Vagina (tissue), 2 donors: ENCODE measurements around the gene ALDH1B1. TPM values are rescaled to one million over a fixed set of nuclear protein-coding genes. Genes with fewer than 3 reads are reported as not detected.
A peak's percentile ranks its signal among the peaks of the same experiment; 100 is the strongest.

Experiments used
- DNase-seq, 2 donors: peaks; one replicate each; pipeline ENCODE4 v3.0.0-alpha.2; 2017; ENCODE audit errors: extremely low spot score in 2 of 2
- H3K27ac ChIP-seq: fragments of 200-600 bp; sonication (generic); one replicate; pipeline ENCODE4 v1.5.1; 2019
- H3K27me3 ChIP-seq: fragments of 200-600 bp; sonication (generic); one replicate; pipeline ENCODE4 v1.5.1; 2019
- H3K36me3 ChIP-seq, 2 donors: fragments of 200-600 bp; sonication (generic); one replicate each; pipeline ENCODE4 v1.5.1; 2017 to 2019
- H3K4me1 ChIP-seq: fragments of 200-600 bp; sonication (generic); one replicate; pipeline ENCODE4 v1.5.1; 2019
- H3K4me3 ChIP-seq, 2 donors: fragments of 200-600 bp; sonication (generic); 1 replicate in 1 of 2; 2 replicates in 1 of 2; pipeline ENCODE4 v1.5.1; 2016 to 2019
- H3K9me3 ChIP-seq: fragments of 200-600 bp; sonication (generic); one replicate; pipeline ENCODE4 v1.5.1; 2019
- POLR2A ChIP-seq, 2 donors: fragments of 450-650 bp; IDR thresholded peaks; one replicate each; pipeline ENCODE4 v1.6.1; 2017; ENCODE audit warnings: antibody characterized with exemption in 2 of 2, mild to moderate bottlenecking in 2 of 2, moderate library complexity in 2 of 2
- POLR2AphosphoS5 ChIP-seq, 2 donors: sonication (generic); formaldehyde crosslinking; IDR thresholded peaks; one replicate each; pipeline ENCODE4 v1.9.0; 2017; ENCODE audit warnings: antibody characterized with exemption in 2 of 2, mild to moderate bottlenecking in 2 of 2, low read depth in 1 of 2; ENCODE audit not compliant: insufficient read depth in 1 of 2
- intact Hi-C: fragments of 100-400 bp; cut with DNase I; formaldehyde crosslinking; loops from one replicate; pipeline ENCODE4 v1.15.1; 2023
- total RNA-seq: library from RNA; depleted of rRNA; stranded (reverse); fragments of >200 nt; gene quantifications from one replicate; pipeline ENCODE4 v1.2.3, GENCODE V29; 2016
- TF ChIP-seq, protein P1 (sequence below), 3 experiments: fragments of 450-650 bp in 2 of 3; fragments of 200-600 bp in 1 of 3; sonication (generic) in 1 of 3; IDR thresholded peaks; one replicate each; pipeline ENCODE4 v1.5.1; 2017 to 2019; ENCODE audit warnings: antibody characterized with exemption in 3 of 3, mild to moderate bottlenecking in 2 of 3, moderate library complexity in 2 of 3

Gene ALDH1B1
- total RNA-seq, 1 donor from 2014 or later: 13.3 TPM

- no peaks in the 10 kb centered on the region for H3K9me3 ChIP-seq
- intact Hi-C loops: no loop called here
- no peaks in the 10 kb centered on the region for H3K4me1 ChIP-seq
- TF ChIP-seq, protein P1, sequence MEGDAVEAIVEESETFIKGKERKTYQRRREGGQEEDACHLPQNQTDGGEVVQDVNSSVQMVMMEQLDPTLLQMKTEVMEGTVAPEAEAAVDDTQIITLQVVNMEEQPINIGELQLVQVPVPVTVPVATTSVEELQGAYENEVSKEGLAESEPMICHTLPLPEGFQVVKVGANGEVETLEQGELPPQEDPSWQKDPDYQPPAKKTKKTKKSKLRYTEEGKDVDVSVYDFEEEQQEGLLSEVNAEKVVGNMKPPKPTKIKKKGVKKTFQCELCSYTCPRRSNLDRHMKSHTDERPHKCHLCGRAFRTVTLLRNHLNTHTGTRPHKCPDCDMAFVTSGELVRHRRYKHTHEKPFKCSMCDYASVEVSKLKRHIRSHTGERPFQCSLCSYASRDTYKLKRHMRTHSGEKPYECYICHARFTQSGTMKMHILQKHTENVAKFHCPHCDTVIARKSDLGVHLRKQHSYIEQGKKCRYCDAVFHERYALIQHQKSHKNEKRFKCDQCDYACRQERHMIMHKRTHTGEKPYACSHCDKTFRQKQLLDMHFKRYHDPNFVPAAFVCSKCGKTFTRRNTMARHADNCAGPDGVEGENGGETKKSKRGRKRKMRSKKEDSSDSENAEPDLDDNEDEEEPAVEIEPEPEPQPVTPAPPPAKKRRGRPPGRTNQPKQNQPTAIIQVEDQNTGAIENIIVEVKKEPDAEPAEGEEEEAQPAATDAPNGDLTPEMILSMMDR (IDR thresholded peaks at IDR 0.05): no peak
- no peak for TF ChIP-seq POLR2A (IDR thresholded peaks at IDR 0.05)
- TF ChIP-seq POLR2AphosphoS5 (IDR thresholded peaks at IDR 0.05; ENCODE audit: insufficient read depth in 1 of 2, low read depth in 1 of 2): no peak
- H3K27me3 ChIP-seq: no peaks in the 10 kb centered on the region
- no peak for DNase-seq
- H3K27ac ChIP-seq: no peak overlapping the region
- H3K4me3 ChIP-seq: no peak overlapping the region
- no peaks in the 10 kb centered on the region for H3K36me3 ChIP-seq
These were observed 6.1 kb upstream of the ALDH1B1 start for GRCh38 chr9:38386319-38386895.

GRCh38 chr9:38387066-38387465 is 5.4 kb upstream of the ALDH1B1 start:
- no peak overlapping the region for H3K27ac ChIP-seq
- peaks cover 3% of the 10 kb centered on the region for H3K4me1 ChIP-seq
- TF ChIP-seq POLR2A (IDR thresholded peaks at IDR 0.05) (no peak), POLR2AphosphoS5 (IDR thresholded peaks at IDR 0.05; ENCODE audit: insufficient read depth in 1 of 2, low read depth in 1 of 2) (no peak)
- TF ChIP-seq, protein P1 (IDR thresholded peaks at IDR 0.05): no peak
- H3K4me3 ChIP-seq: no peak overlapping the region
- H3K36me3 ChIP-seq: no peaks in the 10 kb centered on the region
- intact Hi-C loops: no loop called here
- H3K27me3 ChIP-seq: no peaks in the 10 kb centered on the region
- no peaks in the 10 kb centered on the region for H3K9me3 ChIP-seq
- no peak for DNase-seq

- H3K27ac ChIP-seq: peak overlapping the region; percentile 33
- peaks cover 8% of the 10 kb centered on the region for H3K4me1 ChIP-seq
- H3K27me3 ChIP-seq: no peaks in the 10 kb centered on the region
- TF ChIP-seq, protein P1 (IDR thresholded peaks at IDR 0.05): no peak
- no peak for DNase-seq
- H3K9me3 ChIP-seq: no peaks in the 10 kb centered on the region
- H3K4me3 ChIP-seq: no peak overlapping the region
- no peaks in the 10 kb centered on the region for H3K36me3 ChIP-seq
- intact Hi-C loops: no loop called here
These were observed 4.8 kb upstream of the ALDH1B1 start for GRCh38 chr9:38387751-38388150.

DNA sequence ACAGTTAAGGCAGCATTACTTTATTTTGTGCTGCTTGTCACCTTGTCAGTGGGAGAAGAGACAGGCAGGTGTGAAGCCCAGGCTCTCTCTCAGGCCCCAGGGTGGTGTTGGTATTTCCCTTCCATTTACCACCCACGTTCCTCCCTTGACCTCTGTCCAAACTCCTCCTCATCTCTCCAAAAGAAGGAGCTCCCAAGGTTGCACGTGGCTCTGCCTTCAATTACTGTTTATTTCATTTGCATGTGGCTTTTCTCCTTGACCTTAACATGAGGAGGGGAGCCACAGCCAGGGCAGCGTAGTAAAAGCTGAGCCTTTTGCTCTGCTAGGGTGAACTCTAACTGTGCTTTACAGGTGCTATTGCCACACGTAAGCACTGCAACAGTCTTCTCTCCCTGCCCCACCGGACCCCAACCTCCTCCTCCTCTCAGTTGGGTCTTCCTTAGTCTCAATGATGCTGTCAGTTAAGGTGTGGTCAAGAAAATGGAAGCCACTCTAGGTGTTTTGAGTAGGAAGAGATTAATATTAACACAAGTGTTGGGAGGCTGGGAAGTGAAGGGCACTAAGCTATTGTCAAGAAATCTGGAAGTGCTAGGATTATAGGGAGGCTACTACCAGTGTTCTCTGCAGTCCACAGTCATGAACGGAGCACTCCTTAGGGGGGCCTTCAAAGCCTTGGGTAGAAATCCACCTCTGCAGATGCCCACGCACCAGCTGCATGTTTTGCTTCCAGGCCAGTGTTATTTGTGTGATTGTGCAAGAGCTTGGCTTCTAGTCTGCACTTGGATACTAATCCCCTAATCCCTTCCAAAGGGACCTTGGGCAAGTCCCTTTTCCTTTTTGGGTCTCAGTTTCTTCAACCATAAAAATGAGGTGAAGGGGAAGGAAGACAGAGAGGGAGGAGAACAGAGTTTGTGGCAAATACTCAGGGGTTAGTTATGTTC is 3.9 kb upstream of the ALDH1B1 start:
- peak overlapping the region; percentile 33 for H3K27ac ChIP-seq
- no peaks in the 10 kb centered on the region for H3K9me3 ChIP-seq
- H3K4me3 ChIP-seq: no peak overlapping the region
- intact Hi-C loops: no loop called here
- TF ChIP-seq, protein P1 (IDR thresholded peaks at IDR 0.05): no peak
- TF ChIP-seq POLR2AphosphoS5 (IDR thresholded peaks at IDR 0.05; ENCODE audit: insufficient read depth in 1 of 2, low read depth in 1 of 2) (no peak), POLR2A (IDR thresholded peaks at IDR 0.05) (no peak)
- no peak for DNase-seq
- H3K4me1 ChIP-seq: peaks cover 16% of the 10 kb centered on the region
- no peaks in the 10 kb centered on the region for H3K27me3 ChIP-seq
- no peaks in the 10 kb centered on the region for H3K36me3 ChIP-seq

- TF ChIP-seq POLR2A (IDR thresholded peaks at IDR 0.05) (no peak), POLR2AphosphoS5 (IDR thresholded peaks at IDR 0.05; ENCODE audit: insufficient read depth in 1 of 2, low read depth in 1 of 2) (no peak)
- TF ChIP-seq, protein P1 (IDR thresholded peaks at IDR 0.05): no peak
- Histone ChIP-seq H3K27ac (peak overlapping the region; percentile 33), H3K4me1 (peaks cover 16% of the 10 kb centered on the region), H3K36me3 (no peaks in the 10 kb centered on the region), H3K9me3 (no peaks in the 10 kb centered on the region), H3K4me3 (no peak overlapping the region), H3K27me3 (no peaks in the 10 kb centered on the region)
- intact Hi-C loops: no loop called here
- DNase-seq: no peak
These were observed 3.2 kb upstream of the ALDH1B1 start for GRCh38 chr9:38389313-38389712.
